ENCODE measurements around the gene LRRC74A.

GRCh38 chr14:76884394-76884793, 58.2 kb downstream of the LRRC74A start:
- TF ChIP-seq CTCF (IDR thresholded peaks at IDR 0.05; ENCODE audit: low read depth, low read length) (no peak), EZH2phosphoT487 (IDR thresholded peaks at IDR 0.05; ENCODE audit: low read depth) (no peak)

Measured in OCI-LY3 (cell line).